ENCODE results near the gene TTC36. TPM values are rescaled to one million over a fixed set of nuclear protein-coding genes. Genes with fewer than 3 reads are reported as not detected.
"Not testable (repeated sequence)": the region's sequence is repeated elsewhere in the genome, so short reads cannot be mapped to it uniquely, and the experiment has no call there.

TTC36 gene
- total RNA-seq, result 1 to 10 TPM in 1 of 2 experiments, under 1 TPM in 1; 0.69 to 2.0 TPM
- under 1 TPM; 0.19 to 0.41 (median 0.39) TPM for polyA plus RNA-seq
- total RNA-seq, result 0 to 2.4 (median 1.3) reads per million in 6 experiments

- no peak for ATAC-seq
These were observed at the start of gene TTC36 for GRCh38 chr11:118527109-118527508. Gene TTC36, plus strand, starts transcription at chr11:118527474. Its CDS starts 21 bp downstream, at chr11:118527495.

GRCh38 chr11:118481238-118481637 is 46.0 kb upstream of the TTC36 start:
- ATAC-seq, H3K4me1 Mint-ChIP-seq, H3K27me3 Mint-ChIP-seq, DNase-seq, H3K9me3 Mint-ChIP-seq, H3K4me3 Mint-ChIP-seq, POLR2A ChIA-PET: not testable (repeated sequence)
- peak overlapping the region in 5 of 10 donors; percentile 0 to 83 (median 44) for H3K27ac Mint-ChIP-seq
- H3K36me3 Mint-ChIP-seq, result peaks cover 0 to 92% (median 29%) of the 10 kb centered on the region in 3 donors

More at GRCh38 chr11:118527109-118527508, at the start of gene TTC36:
- peak within 1 kb of the TSS in 2 of 10 donors; percentile 34 to 45 for H3K4me3 Mint-ChIP-seq
- peak within 1 kb of the TSS in 9 of 10 donors; percentile 35 to 74 (median 55) for H3K27ac Mint-ChIP-seq
- H3K36me3 Mint-ChIP-seq, result peaks cover 0 to 29% (median 3%) of the 10 kb centered on the region in 3 donors
- POLR2A ChIA-PET, result interaction anchor here (0.6 to 1.0 kb wide), 3 partner anchors 8 to 55 kb away, joined by 3 to 6 read pairs (median 4); no protein-coding TSS in a partner anchor
- peaks cover 27 to 65% (median 40%) of the 10 kb centered on the region in 4 donors for H3K4me1 Mint-ChIP-seq
- DNase-seq, result no peak
- no peaks in the 10 kb centered on the region for H3K27me3 Mint-ChIP-seq
- no peaks in the 10 kb centered on the region for H3K9me3 Mint-ChIP-seq

GRCh38 chr11:118484405-118484804 is 42.9 kb upstream of the TTC36 start:
- Mint-ChIP-seq H3K9me3 (no peaks in the 10 kb centered on the region), H3K36me3 (peaks cover 0 to 79% (median 22%) of the 10 kb centered on the region in 3 donors), H3K27me3 (no peaks in the 10 kb centered on the region), H3K27ac (peak overlapping the region in 7 of 10 donors; percentile 13 to 58 (median 47)), H3K4me3 (no peak overlapping the region), H3K4me1 (no peaks in the 10 kb centered on the region)
- POLR2A ChIA-PET, result no interaction called here
- ATAC-seq (no peak), DNase-seq (no peak)

- no peak for DNase-seq
- H3K27ac Mint-ChIP-seq, result peak overlapping the region in 8 of 10 donors; percentile 16 to 80 (median 49)
- peaks cover 0 to 79% (median 22%) of the 10 kb centered on the region in 3 donors for H3K36me3 Mint-ChIP-seq
- POLR2A ChIA-PET, result interaction anchor here (0.8 kb wide), 1 partner anchor 49 kb away, joined by 3 read pairs; the partner anchor contains the start of gene KMT2A
- no peaks in the 10 kb centered on the region for H3K27me3 Mint-ChIP-seq
- H3K4me3 Mint-ChIP-seq, result no peak overlapping the region
- H3K4me1 Mint-ChIP-seq, result no peaks in the 10 kb centered on the region
- no peaks in the 10 kb centered on the region for H3K9me3 Mint-ChIP-seq
- ATAC-seq, result no peak
These were observed 42.0 kb upstream of the TTC36 start for GRCh38 chr11:118485273-118485672.

GRCh38 chr11:118488480-118489109 is 38.7 kb upstream of the TTC36 start:
- Mint-ChIP-seq H3K36me3 (peaks cover 0 to 78% (median 15%) of the 10 kb centered on the region in 3 donors), H3K27me3 (no peaks in the 10 kb centered on the region), H3K4me3 (no peak overlapping the region), H3K9me3 (no peaks in the 10 kb centered on the region), H3K4me1 (no peaks in the 10 kb centered on the region), H3K27ac (peak overlapping the region; percentile 23 to 84 (median 60))
- POLR2A ChIA-PET, result interaction anchor here (0.6 kb wide), 1 partner anchor 304 kb away, joined by 3 read pairs; no protein-coding TSS in a partner anchor
- DNase-seq, result peak; percentile 65 to 85 (median 78)
- ATAC-seq, result peak; percentile 76 to 83

GRCh38 chr11:118491041-118491440 is 36.2 kb upstream of the TTC36 start:
- ATAC-seq (no peak), DNase-seq (no peak)
- Mint-ChIP-seq H3K4me3 (no peak overlapping the region), H3K27me3 (no peaks in the 10 kb centered on the region), H3K27ac (peak overlapping the region in 5 of 10 donors; percentile 0 to 74 (median 41)), H3K9me3 (no peaks in the 10 kb centered on the region), H3K4me1 (peaks cover 0 to 2% (median 0%) of the 10 kb centered on the region in 4 donors), H3K36me3 (peaks cover 0 to 77% (median 13%) of the 10 kb centered on the region in 3 donors)
- POLR2A ChIA-PET, result no interaction called here

- Mint-ChIP-seq H3K27ac (no peak overlapping the region), H3K4me1 (peaks cover 0 to 2% (median under 1%) of the 10 kb centered on the region in 4 donors), H3K4me3 (no peak overlapping the region), H3K27me3 (no peaks in the 10 kb centered on the region), H3K9me3 (no peaks in the 10 kb centered on the region), H3K36me3 (peaks cover 0 to 94% (median 35%) of the 10 kb centered on the region in 3 donors)
- no peak for DNase-seq
- no peak for ATAC-seq
- POLR2A ChIA-PET, result no interaction called here
These were observed 29.4 kb upstream of the TTC36 start for GRCh38 chr11:118497831-118498230.

GRCh38 chr11:118503216-118503615 is 24.1 kb upstream of the TTC36 start:
- DNase-seq (no peak), ATAC-seq (no peak)
- H3K9me3 Mint-ChIP-seq, result no peaks in the 10 kb centered on the region
- no peaks in the 10 kb centered on the region for H3K27me3 Mint-ChIP-seq
- H3K4me3 Mint-ChIP-seq, result no peak overlapping the region
- H3K36me3 Mint-ChIP-seq, result peaks cover 0 to 96% (median 35%) of the 10 kb centered on the region in 3 donors
- H3K4me1 Mint-ChIP-seq, result peaks cover 0 to 11% (median 5%) of the 10 kb centered on the region in 4 donors
- peak overlapping the region in 2 of 10 donors; percentile 11 to 86 for H3K27ac Mint-ChIP-seq
- POLR2A ChIA-PET, result no interaction called here

GRCh38 chr11:118511601-118512000 is 15.7 kb upstream of the TTC36 start:
- no peak for ATAC-seq
- DNase-seq, result no peak
- Mint-ChIP-seq H3K4me1 (peaks cover 8 to 12% (median 9%) of the 10 kb centered on the region in 4 donors), H3K4me3 (no peak overlapping the region), H3K36me3 (peaks cover 5 to 86% (median 33%) of the 10 kb centered on the region in 3 donors), H3K27ac (peak overlapping the region in 3 of 10 donors; percentile 7 to 73 (median 68)), H3K9me3 (no peaks in the 10 kb centered on the region), H3K27me3 (no peaks in the 10 kb centered on the region)
- POLR2A ChIA-PET, result interaction anchor here (0.5 kb wide), 1 partner anchor 17 kb away, joined by 3 read pairs; no protein-coding TSS in a partner anchor

GRCh38 chr11:118514103-118514502 is 13.2 kb upstream of the TTC36 start:
- DNase-seq (peak in 1 of 10 donors; percentile 15), ATAC-seq (peak; percentile 68 to 72)
- H3K4me3 Mint-ChIP-seq, result peak overlapping the region in 5 of 10 donors; percentile 2 to 72 (median 34)
- peak overlapping the region; percentile 39 to 90 (median 70) for H3K27ac Mint-ChIP-seq
- no peaks in the 10 kb centered on the region for H3K27me3 Mint-ChIP-seq
- POLR2A ChIA-PET, result interaction anchor here (0.7 kb wide), 1 partner anchor 99 kb away, joined by 3 read pairs; no protein-coding TSS in a partner anchor
- no peaks in the 10 kb centered on the region for H3K9me3 Mint-ChIP-seq
- peaks cover 5 to 87% (median 31%) of the 10 kb centered on the region in 3 donors for H3K36me3 Mint-ChIP-seq
- H3K4me1 Mint-ChIP-seq, result peaks cover 8 to 11% (median 9%) of the 10 kb centered on the region in 4 donors

GRCh38 chr11:118519549-118519948 is 7.7 kb upstream of the TTC36 start:
- Mint-ChIP-seq H3K4me3 (no peak overlapping the region), H3K27me3 (no peaks in the 10 kb centered on the region), H3K36me3 (peaks cover 6 to 88% (median 25%) of the 10 kb centered on the region in 3 donors), H3K4me1 (peaks cover 5 to 14% (median 8%) of the 10 kb centered on the region in 4 donors), H3K27ac (peak overlapping the region in 3 of 10 donors; percentile 24 to 64 (median 29)), H3K9me3 (no peaks in the 10 kb centered on the region)
- POLR2A ChIA-PET, result interaction anchor here (0.7 to 1.0 kb wide), 2 partner anchors 24 to 111 kb away, joined by 4 to 5 read pairs; no protein-coding TSS in a partner anchor
- DNase-seq (no peak), ATAC-seq (no peak)

- POLR2A ChIA-PET, result no interaction called here
- H3K4me3 Mint-ChIP-seq, result no peak overlapping the region
- ATAC-seq (no peak), DNase-seq (no peak)
- no peak overlapping the region for H3K27ac Mint-ChIP-seq
- H3K36me3 Mint-ChIP-seq, result peaks cover 6 to 73% (median 22%) of the 10 kb centered on the region in 3 donors
- H3K4me1 Mint-ChIP-seq, result peaks cover 3 to 22% (median 9%) of the 10 kb centered on the region in 4 donors
- H3K9me3 Mint-ChIP-seq, result no peaks in the 10 kb centered on the region
- H3K27me3 Mint-ChIP-seq, result no peaks in the 10 kb centered on the region
These were observed 5.4 kb upstream of the TTC36 start for GRCh38 chr11:118521892-118522311.
